HFF-Myc (cell line): ENCODE measurements around the gene MAML2.

Experiments
- DNase-seq: peaks from one replicate; pipeline ENCODE4 v3.0.0-alpha.2; 2011; ENCODE audit warnings: low read depth; ENCODE audit errors: extremely low read depth
- H3K4me3 ChIP-seq: replicated peaks from 2 replicates; pipeline ENCODE4 v1.5.1; 2011; ENCODE audit warnings: low read depth, mild to moderate bottlenecking, control low read depth, low read length
- TF ChIP-seq, protein P1 (sequence below): IDR thresholded peaks from 2 replicates; pipeline ENCODE4 v1.5.1; 2012; ENCODE audit warnings: mild to moderate bottlenecking, low read depth, low read length, control low read depth; ENCODE audit errors: missing control alignments

The MAML2 gene

GRCh38 chr11:95968585-95968984 lies 374.4 kb downstream of the MAML2 start:
- no peak for DNase-seq
- H3K4me3 ChIP-seq: no peak overlapping the region
- TF ChIP-seq, protein P1, sequence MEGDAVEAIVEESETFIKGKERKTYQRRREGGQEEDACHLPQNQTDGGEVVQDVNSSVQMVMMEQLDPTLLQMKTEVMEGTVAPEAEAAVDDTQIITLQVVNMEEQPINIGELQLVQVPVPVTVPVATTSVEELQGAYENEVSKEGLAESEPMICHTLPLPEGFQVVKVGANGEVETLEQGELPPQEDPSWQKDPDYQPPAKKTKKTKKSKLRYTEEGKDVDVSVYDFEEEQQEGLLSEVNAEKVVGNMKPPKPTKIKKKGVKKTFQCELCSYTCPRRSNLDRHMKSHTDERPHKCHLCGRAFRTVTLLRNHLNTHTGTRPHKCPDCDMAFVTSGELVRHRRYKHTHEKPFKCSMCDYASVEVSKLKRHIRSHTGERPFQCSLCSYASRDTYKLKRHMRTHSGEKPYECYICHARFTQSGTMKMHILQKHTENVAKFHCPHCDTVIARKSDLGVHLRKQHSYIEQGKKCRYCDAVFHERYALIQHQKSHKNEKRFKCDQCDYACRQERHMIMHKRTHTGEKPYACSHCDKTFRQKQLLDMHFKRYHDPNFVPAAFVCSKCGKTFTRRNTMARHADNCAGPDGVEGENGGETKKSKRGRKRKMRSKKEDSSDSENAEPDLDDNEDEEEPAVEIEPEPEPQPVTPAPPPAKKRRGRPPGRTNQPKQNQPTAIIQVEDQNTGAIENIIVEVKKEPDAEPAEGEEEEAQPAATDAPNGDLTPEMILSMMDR: peak; percentile 20

DNA sequence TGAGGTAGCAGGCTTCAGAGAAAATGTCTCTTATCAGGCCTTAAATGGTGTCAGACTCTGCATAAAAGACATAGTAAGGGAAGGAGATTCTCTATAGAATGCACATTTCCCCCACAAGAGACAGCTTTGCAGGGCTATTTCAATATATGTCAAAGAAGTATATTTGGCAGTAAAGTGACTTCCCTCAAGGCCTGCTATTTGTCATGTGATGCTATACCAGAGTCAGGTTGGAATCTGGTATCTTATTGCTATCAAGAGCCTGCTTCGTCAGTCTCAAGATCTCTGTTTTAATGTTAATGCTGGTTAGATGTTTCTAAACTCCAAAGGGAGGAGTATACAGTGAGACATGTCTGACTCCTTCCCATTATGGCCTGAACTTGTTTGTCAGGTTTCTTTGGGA lies 378.7 kb downstream of the MAML2 start:
- no peak overlapping the region for H3K4me3 ChIP-seq
- TF ChIP-seq, protein P1: no peak
- DNase-seq: no peak

DNA sequence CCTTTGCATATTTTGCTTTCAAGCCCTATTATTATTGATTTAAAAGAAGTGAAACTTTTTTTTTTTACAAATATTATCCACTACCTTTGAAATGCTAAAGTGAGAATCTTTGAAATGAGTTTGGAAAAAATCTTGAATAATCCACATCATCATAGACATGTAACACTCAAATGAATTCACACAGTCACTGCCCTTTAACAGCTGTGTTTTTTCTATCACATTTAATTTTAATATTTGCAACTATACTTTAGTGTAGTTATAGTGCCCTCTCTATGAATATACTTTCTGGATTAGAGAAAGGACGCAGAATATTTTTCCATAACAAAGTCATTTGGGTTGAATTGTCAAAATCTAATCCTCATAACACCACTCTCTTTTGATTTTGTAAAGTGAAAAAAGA lies 381.2 kb downstream of the MAML2 start:
- H3K4me3 ChIP-seq: no peak overlapping the region
- TF ChIP-seq, protein P1: no peak
- DNase-seq: no peak

DNA sequence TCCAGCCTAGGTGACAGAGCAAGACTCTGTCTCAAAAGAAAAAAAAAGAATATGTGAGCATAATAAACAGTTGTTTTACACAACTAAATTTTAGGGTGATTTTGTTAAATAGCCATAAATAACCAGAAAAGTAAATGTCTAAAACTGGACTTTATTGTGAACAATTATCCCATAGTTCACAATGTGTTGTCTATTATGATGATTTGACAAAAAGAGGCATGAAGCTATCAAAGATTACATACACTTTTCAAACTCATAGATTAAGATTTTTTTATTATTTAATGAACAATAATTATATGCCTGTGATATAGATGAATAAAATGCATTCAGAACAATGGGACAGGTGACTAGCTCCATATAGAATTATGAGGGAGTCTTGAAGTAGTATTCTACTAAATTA lies 392.1 kb downstream of the MAML2 start:
- DNase-seq: no peak
- H3K4me3 ChIP-seq: no peak overlapping the region
- TF ChIP-seq, protein P1: no peak

DNA sequence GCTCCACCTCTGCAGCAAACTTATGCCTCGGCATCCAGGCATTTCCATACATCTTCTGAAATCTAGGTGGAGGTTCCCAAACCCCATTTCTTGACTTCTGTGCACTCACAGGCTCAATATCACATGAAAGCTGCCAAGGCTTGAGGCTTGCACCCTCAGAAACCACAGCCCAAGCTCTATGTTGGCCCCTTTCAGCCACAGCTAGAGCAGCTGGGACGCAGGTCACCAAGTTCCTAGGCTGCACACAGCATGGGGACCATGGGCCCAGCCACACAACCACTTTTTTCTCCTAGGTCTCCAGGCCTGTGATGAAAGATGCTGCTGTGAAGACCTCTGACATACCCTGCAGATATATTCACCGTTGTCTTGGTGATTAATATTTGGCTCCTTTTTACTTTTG lies 394.4 kb downstream of the MAML2 start:
- TF ChIP-seq, protein P1: no peak
- DNase-seq: no peak
- no peak overlapping the region for H3K4me3 ChIP-seq

DNA sequence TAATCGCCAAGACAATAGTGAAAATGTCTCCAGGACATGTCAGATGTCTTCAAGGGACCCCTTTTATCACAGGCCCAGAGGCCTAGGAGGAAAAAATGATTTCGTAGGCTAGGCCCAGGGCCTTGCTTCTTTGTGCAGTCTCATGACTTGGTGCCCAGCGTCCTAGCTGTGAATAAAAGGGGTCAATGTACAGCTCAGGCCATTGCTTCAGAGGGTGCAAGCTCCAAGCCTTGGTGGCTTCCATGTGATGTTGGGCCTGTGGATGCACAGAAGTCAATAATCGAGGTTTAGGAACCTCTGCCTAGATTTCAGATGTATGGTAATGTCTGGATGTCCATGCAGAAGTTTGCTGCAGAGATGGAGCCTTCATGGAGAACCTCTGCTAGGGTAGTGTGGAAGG lies 398.4 kb downstream of the MAML2 start:
- H3K4me3 ChIP-seq: no peak overlapping the region
- no peak for DNase-seq
- TF ChIP-seq, protein P1: no peak

DNA sequence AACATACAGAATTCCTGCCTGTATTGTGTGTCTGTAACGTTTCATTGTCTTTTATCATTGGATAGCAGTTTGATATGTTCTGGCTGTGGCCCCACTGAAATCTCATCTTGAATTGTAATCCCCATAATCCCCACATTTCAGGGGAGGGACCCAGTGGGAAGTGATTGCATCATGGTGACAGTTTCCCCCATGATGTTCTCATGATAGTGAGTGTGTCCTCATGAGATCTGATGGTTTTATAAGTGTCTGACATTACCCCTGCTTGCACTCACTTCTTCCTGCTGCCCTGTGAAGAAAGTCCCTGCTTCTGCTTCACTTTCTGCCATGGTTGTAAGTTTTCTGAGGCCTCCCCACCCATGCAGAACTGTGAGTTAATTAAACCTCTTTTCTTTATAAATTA lies 399.4 kb downstream of the MAML2 start:
- no peak overlapping the region for H3K4me3 ChIP-seq
- DNase-seq: no peak
- TF ChIP-seq, protein P1: no peak
